ENCODE data around the gene FRYL.

GRCh38 chr4:48706736-48707135, 73.3 kb downstream of the FRYL start:
- TF ChIP-seq EZH2 (IDR thresholded peaks at IDR 0.05; ENCODE audit: borderline replicate concordance) (no peak), CTCF (IDR thresholded peaks at IDR 0.05; ENCODE audit: poor library complexity) (no peak), EZH2phosphoT487 (IDR thresholded peaks at IDR 0.05; ENCODE audit: low read depth, severe bottlenecking, unreplicated experiment) (no peak)

Data from hepatocyte (in vitro differentiated cells).